PC-9 (cell line): ENCODE measurements around the gene UNC13A. TPM values are rescaled to one million over a fixed set of nuclear protein-coding genes. Genes with fewer than 3 reads are reported as not detected.

Experiments used
- BruUV-seq: library from RNA; stranded (reverse); fragments of 400-500 nt; replicated peaks from 2 replicates; lab custom pipeline; 2021; lab: Mats Ljungman, UMichigan
- CTCF ChIA-PET: fragments of 300-600 bp; sonication (Branson Sonifier 250); formaldehyde crosslinking; loops from one replicate; lab custom pipeline; 2022; ENCODE audit warnings: antibody characterized with exemption; lab: Charles Lee
- POLR2A ChIA-PET: fragments of 300-600 bp; sonication (Branson Sonifier 250); formaldehyde crosslinking; loops from one replicate; lab custom pipeline; 2022; ENCODE audit warnings: antibody characterized with exemption; ENCODE audit not compliant: unreplicated experiment; lab: Charles Lee
- DNase-seq, 2 experiments: peaks; one replicate each; pipeline versions ENCODE4 v3.0.0 to v3.0.0-alpha.2; 2015 to 2022; ENCODE audit warnings: mixed read lengths in 1 of 2
- H2AFZ ChIP-seq: fragments of 200-600 bp; sonication (generic); 2 replicates; pipeline ENCODE4 v1.8.1; 2017; ENCODE audit warnings: antibody characterized with exemption
- H3F3A ChIP-seq: fragments of 200-600 bp; sonication (generic); 2 replicates; pipeline ENCODE4 v1.8.1; 2017; ENCODE audit warnings: antibody characterized with exemption, mild to moderate bottlenecking, low read depth; ENCODE audit not compliant: insufficient read depth
- H3K27ac ChIP-seq: fragments of 200-600 bp; sonication (generic); 2 replicates; pipeline ENCODE4 v1.6.1; 2016; ENCODE audit warnings: mixed run types
- H3K27me3 ChIP-seq: fragments of 200-600 bp; sonication (generic); 2 replicates; pipeline ENCODE4 v1.6.1; 2016; ENCODE audit warnings: low read depth, mixed run types; ENCODE audit not compliant: insufficient read depth
- H3K36me3 ChIP-seq: fragments of 200-600 bp; sonication (generic); 2 replicates; pipeline ENCODE4 v1.6.1; 2016; ENCODE audit warnings: low read depth, mixed run types
- H3K4me1 ChIP-seq: fragments of 200-600 bp; sonication (generic); replicated peaks from 2 replicates; pipeline ENCODE4 v1.6.1; 2016; ENCODE audit warnings: mixed run types; ENCODE audit not compliant: insufficient read depth
- H3K4me2 ChIP-seq: fragments of 200-600 bp; sonication (generic); 2 replicates; pipeline ENCODE4 v1.6.1; 2017; ENCODE audit warnings: mixed run types
- H3K4me3 ChIP-seq: fragments of 200-600 bp; sonication (generic); 2 replicates; pipeline ENCODE4 v1.6.1; 2016; ENCODE audit warnings: mixed run types
- H3K79me2 ChIP-seq: fragments of 200-600 bp; sonication (generic); 2 replicates; pipeline ENCODE4 v1.6.1; 2017; ENCODE audit warnings: low read depth, mixed run types
- H3K9me2 ChIP-seq: fragments of 200-600 bp; sonication (generic); 2 replicates; pipeline ENCODE4 v1.8.1; 2017; ENCODE audit warnings: mild to moderate bottlenecking; ENCODE audit not compliant: insufficient read depth
- H3K9me3 ChIP-seq: fragments of 200-600 bp; sonication (generic); 2 replicates; pipeline ENCODE4 v1.8.1; 2016; ENCODE audit warnings: low read depth; ENCODE audit not compliant: insufficient read depth
- H4K20me1 ChIP-seq: fragments of 200-600 bp; sonication (generic); 2 replicates; pipeline ENCODE4 v1.8.1; 2017; ENCODE audit not compliant: insufficient read depth
- CTCF ChIP-seq: fragments of 200-600 bp; sonication (generic); conservative IDR thresholded peaks from 2 replicates; pipeline ENCODE4 v1.6.1; 2017; ENCODE audit warnings: mixed run types, antibody characterized with exemption, mild to moderate bottlenecking, moderate library complexity
- EZH2 ChIP-seq: fragments of 200-600 bp; sonication (generic); IDR thresholded peaks from 2 replicates; pipeline ENCODE4 v1.8.0; 2017; ENCODE audit warnings: antibody characterized with exemption, low read depth
- intact Hi-C: fragments of 100-400 bp; cut with micrococcal nuclease; formaldehyde crosslinking; loops from one replicate; pipeline ENCODE4 v1.10.0; 2022; ENCODE audit not compliant: unreplicated experiment
- total RNA-seq: library from RNA; stranded (reverse); gene quantifications from 2 replicates; pipeline ENCODE4 v1.2.3, GENCODE V29; 2021

The UNC13A gene
- total RNA-seq, 1 experiment from 2014 or later: 0.17 TPM

DNA sequence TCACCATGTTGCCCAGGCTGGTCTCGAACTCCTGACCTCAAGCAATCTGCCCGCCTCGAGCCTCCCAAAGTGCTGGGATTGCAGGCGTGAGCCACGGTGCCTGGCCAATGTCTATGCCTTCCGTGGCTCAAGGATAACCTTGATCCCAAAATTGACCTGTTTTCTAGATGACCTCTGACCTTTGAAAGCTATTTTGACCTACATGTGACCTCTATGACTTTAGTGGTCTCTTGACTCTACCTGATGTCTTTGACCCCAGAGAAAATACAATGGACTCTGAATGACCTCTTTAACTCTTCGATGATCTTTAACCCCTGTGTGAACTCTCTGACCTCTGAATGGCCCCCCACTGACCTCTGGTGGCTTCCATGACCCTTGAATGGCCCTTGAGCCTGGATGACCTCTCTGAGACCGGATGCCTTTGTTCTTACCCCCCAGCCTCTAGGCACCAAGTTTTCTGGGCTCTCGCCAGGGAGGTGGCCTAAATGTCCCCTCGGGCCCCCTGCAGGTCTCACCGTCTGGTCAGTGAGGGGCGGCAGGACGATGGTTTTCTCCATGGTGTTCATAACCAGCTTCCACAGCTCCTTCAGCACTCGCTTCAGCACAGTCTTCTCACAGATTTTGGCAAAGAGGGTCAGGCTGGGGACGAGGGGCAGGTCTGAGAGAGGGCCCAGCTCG is 63.7 kb downstream of the UNC13A start:
- Histone ChIP-seq H3K4me1 (no peaks in the 10 kb centered on the region), H3K27ac (no peak overlapping the region), H3K27me3 (peaks cover 23% of the 10 kb centered on the region), H2AFZ (no peak overlapping the region), H3K36me3 (no peaks in the 10 kb centered on the region), H3K9me2 (no peaks in the 10 kb centered on the region), H3F3A (no peaks in the 10 kb centered on the region), H4K20me1 (no peaks in the 10 kb centered on the region), H3K9me3 (no peaks in the 10 kb centered on the region), H3K4me3 (no peak overlapping the region), H3K4me2 (no peak overlapping the region), H3K79me2 (no peaks in the 10 kb centered on the region)
- POLR2A ChIA-PET: no interaction called here
- intact Hi-C loops: no loop called here
- CTCF ChIA-PET: interaction anchor here (0.5 kb wide), 1 partner anchor 32 kb away, joined by 5 read pairs; no protein-coding TSS in a partner anchor
- no TSS peak for BruUV-seq
- DNase-seq: no peak
- TF ChIP-seq CTCF (no peak), EZH2 (no peak)

DNA sequence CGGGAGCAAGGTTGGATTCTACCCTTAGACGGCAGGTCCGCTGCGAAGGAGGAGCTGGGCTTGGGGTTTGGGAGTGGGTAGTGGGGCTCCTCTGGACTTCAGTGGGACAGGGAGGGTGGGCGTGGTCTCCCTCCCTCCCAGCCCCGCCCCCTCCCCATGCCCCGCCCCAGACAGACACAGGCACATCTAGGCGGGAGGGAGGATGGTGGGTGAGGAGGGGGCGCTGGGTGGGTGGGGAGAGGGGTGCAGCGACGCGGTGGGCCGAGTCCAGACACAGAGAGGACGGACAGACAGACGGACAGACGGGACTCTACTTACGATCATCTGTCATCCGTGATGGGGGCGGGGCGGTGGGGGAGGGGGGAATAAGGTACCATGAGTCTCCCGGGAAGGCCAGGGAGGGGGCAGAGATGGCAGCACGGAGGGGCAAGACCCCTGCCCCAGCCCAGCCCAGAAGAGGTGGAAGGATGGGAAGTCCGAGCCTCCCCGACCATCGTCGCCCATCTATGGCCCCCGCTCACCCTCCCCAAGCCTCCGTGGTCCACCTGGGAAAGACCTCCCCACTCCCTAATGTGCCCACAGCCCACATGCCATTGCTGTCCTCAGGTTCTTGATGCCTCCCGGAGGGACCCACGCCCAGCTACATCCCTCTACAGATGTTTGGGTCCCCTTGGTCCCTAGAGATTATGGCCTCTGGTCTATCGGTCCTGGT is 64.8 kb downstream of the UNC13A start:
- H3K4me1 ChIP-seq: no peaks in the 10 kb centered on the region
- H3K27me3 ChIP-seq: peaks cover 13% of the 10 kb centered on the region
- H3K4me3 ChIP-seq: no peak overlapping the region
- no peaks in the 10 kb centered on the region for H4K20me1 ChIP-seq
- no peaks in the 10 kb centered on the region for H3K9me2 ChIP-seq
- BruUV-seq: no TSS peak
- no peaks in the 10 kb centered on the region for H3K79me2 ChIP-seq
- H3F3A ChIP-seq: no peaks in the 10 kb centered on the region
- intact Hi-C loops: no loop called here
- TF ChIP-seq CTCF: no peak
- no peak for TF ChIP-seq EZH2
- no peaks in the 10 kb centered on the region for H3K36me3 ChIP-seq
- no peak overlapping the region for H3K27ac ChIP-seq
- POLR2A ChIA-PET: no interaction called here
- CTCF ChIA-PET: interaction anchor here (0.6 kb wide), 1 partner anchor 13 kb away, joined by 3 read pairs; no protein-coding TSS in a partner anchor
- no peaks in the 10 kb centered on the region for H3K9me3 ChIP-seq
- H2AFZ ChIP-seq: no peak overlapping the region
- no peak overlapping the region for H3K4me2 ChIP-seq
- DNase-seq: no peak

DNA sequence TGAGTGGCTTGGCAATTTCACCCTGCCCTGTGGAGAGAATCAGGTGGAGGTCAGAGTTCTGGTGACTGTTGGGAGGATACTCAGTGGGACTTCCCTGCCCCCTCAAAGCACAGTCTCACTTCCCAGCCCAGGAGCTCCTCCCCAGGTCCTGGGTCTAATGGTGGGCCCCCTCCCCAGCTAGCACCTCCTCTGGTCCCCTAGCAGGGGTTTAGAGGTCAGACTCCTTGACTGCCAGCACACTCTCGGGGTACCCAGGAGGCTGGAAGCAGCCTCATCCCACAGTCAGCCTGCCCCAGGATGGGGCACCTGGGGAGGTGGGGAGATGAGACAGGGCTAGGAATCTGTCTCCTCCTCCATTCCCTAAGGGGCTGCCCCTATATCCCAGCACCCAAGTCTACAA is 67.5 kb downstream of the UNC13A start:
- intact Hi-C loops: no loop called here
- H3K27me3 ChIP-seq: peaks cover 12% of the 10 kb centered on the region; the same call in 1 of the 2 replicates
- POLR2A ChIA-PET: no interaction called here
- no peaks in the 10 kb centered on the region for H3K79me2 ChIP-seq
- TF ChIP-seq EZH2: no peak
- no peak for TF ChIP-seq CTCF
- no peaks in the 10 kb centered on the region for H3F3A ChIP-seq
- H3K36me3 ChIP-seq: no peaks in the 10 kb centered on the region
- no peaks in the 10 kb centered on the region for H3K9me2 ChIP-seq
- H3K4me1 ChIP-seq: no peaks in the 10 kb centered on the region
- no peak overlapping the region for H3K4me3 ChIP-seq
- CTCF ChIA-PET: interaction anchor here (0.6 kb wide), 1 partner anchor 126 kb away, joined by 3 read pairs; no protein-coding TSS in a partner anchor
- H3K4me2 ChIP-seq: no peak overlapping the region
- H3K9me3 ChIP-seq: no peaks in the 10 kb centered on the region
- no peak overlapping the region for H2AFZ ChIP-seq
- no peak overlapping the region for H3K27ac ChIP-seq
- no TSS peak for BruUV-seq
- H4K20me1 ChIP-seq: no peaks in the 10 kb centered on the region
- DNase-seq: no peak
